Right hindlimb (tissue), 1 donor: ENCODE results near the gene ELAVL4.
"Not testable (repeated sequence)": the region's sequence is repeated elsewhere in the genome, so short reads cannot be mapped to it uniquely, and the experiment has no call there.

ENCODE experiments used
- DNase-seq: peaks from one replicate; pipeline ENCODE4 v3.0.0-alpha.2; 2018

The ELAVL4 gene

GRCh38 chr1:50126927-50127715 lies 18.4 kb downstream of the ELAVL4 start:
- DNase-seq, result no peak

GRCh38 chr1:50129201-50129600 lies 20.5 kb downstream of the ELAVL4 start:
- DNase-seq, result no peak

GRCh38 chr1:50132347-50132894 lies 23.7 kb downstream of the ELAVL4 start:
- DNase-seq, result no peak

GRCh38 chr1:50135716-50136115 lies 27.0 kb downstream of the ELAVL4 start:
- DNase-seq, result no peak

- no peak for DNase-seq
These were observed 30.8 kb downstream of the ELAVL4 start for GRCh38 chr1:50139339-50140181.

GRCh38 chr1:50140182-50140447 lies 31.4 kb downstream of the ELAVL4 start:
- DNase-seq, result no peak

- DNase-seq, result no peak
These were observed 38.6 kb downstream of the ELAVL4 start for GRCh38 chr1:50147191-50147850.

- no peak for DNase-seq
These were observed 39.6 kb downstream of the ELAVL4 start for GRCh38 chr1:50148142-50148923.

GRCh38 chr1:50152236-50152635 lies 43.5 kb downstream of the ELAVL4 start:
- DNase-seq, result no peak

- DNase-seq, result no peak
These were observed 46.8 kb downstream of the ELAVL4 start for GRCh38 chr1:50155541-50155940.

GRCh38 chr1:50156241-50157010 lies 47.7 kb downstream of the ELAVL4 start:
- DNase-seq, result no peak

- no peak for DNase-seq
These were observed 48.7 kb downstream of the ELAVL4 start for GRCh38 chr1:50157306-50157941.

- no peak for DNase-seq
These were observed 49.7 kb downstream of the ELAVL4 start for GRCh38 chr1:50158421-50158820.

- no peak for DNase-seq
These were observed 55.0 kb downstream of the ELAVL4 start for GRCh38 chr1:50163680-50164079.

- DNase-seq, result not testable (repeated sequence)
These were observed 57.6 kb downstream of the ELAVL4 start for GRCh38 chr1:50166351-50166750.

GRCh38 chr1:50172299-50172698 lies 63.6 kb downstream of the ELAVL4 start:
- no peak for DNase-seq

GRCh38 chr1:50174101-50174500 lies 65.4 kb downstream of the ELAVL4 start:
- DNase-seq, result no peak

- no peak for DNase-seq
These were observed 67.3 kb downstream of the ELAVL4 start for GRCh38 chr1:50175719-50176639.

GRCh38 chr1:50177994-50178393 lies 69.3 kb downstream of the ELAVL4 start:
- no peak for DNase-seq

- no peak for DNase-seq
These were observed 70.9 kb downstream of the ELAVL4 start for GRCh38 chr1:50179639-50180038.
